Measurements from ENCODE around the gene TNS1. TPM values are rescaled to one million over a fixed set of nuclear protein-coding genes. Genes with fewer than 3 reads are reported as not detected.
"Not testable (repeated sequence)": the region's sequence is repeated elsewhere in the genome, so short reads cannot be mapped to it uniquely, and the experiment has no call there.

The TNS1 gene
- total RNA-seq: 0.10 and 0.13 TPM in 2 replicates

DNA sequence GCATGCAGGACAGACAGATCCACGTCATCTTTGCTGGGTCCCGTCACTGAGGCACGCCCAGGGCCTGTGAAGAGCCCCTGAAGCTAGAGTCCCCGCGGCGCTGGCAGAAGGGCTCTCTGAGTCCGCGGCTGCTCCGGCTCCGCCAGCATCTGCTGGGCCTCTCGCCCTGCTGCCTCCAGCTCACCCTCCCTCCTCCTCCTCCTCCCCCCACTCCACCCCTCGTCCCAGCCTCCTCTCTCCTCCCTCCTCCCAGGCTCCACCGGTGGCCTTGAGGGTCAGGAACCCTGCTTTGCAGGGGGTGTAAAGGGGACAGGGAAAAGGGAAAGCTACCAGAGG is at the start of gene TNS1:
Gene TNS1 (minus strand): TSS at position 151 of the 336 bp plus-strand sequence. CDS start 123 bp downstream, at position 28.
- Mint-ChIP-seq H3K36me3 (ENCODE audit: low read depth) (no peaks in the 10 kb centered on the region), H3K9me3 (no peaks in the 10 kb centered on the region), H3K27ac (no peak within 1 kb of the TSS), H3K4me1 (no peaks in the 10 kb centered on the region), H3K4me3 (no peak within 1 kb of the TSS), H3K27me3 (peaks cover 14% of the 10 kb centered on the region)
- intact Hi-C loops (cut with micrococcal nuclease): no loop called here
- TF ChIP-seq CTCF (IDR thresholded peaks at IDR 0.05): no peak
- DNase-seq: no peak
- CTCF ChIA-PET: no interaction called here
- no peak for ATAC-seq (ENCODE audit: low read depth)
- POLR2A ChIA-PET: no interaction called here

- Mint-ChIP-seq H3K27ac (no peak overlapping the region), H3K4me1 (peaks cover 4% of the 10 kb centered on the region), H3K9me3 (peaks cover 7% of the 10 kb centered on the region), H3K27me3 (peaks cover 12% of the 10 kb centered on the region), H3K36me3 (ENCODE audit: low read depth) (no peaks in the 10 kb centered on the region), H3K4me3 (no peak overlapping the region)
- ATAC-seq (ENCODE audit: low read depth): no peak
- CTCF ChIA-PET: no interaction called here
- POLR2A ChIA-PET: no interaction called here
- intact Hi-C loops (cut with micrococcal nuclease): no loop called here
- no peak for DNase-seq
- TF ChIP-seq CTCF (IDR thresholded peaks at IDR 0.05): no peak
Measured at GRCh38 chr2:218051903-218052302, 49.1 kb upstream of the TNS1 start.

DNA sequence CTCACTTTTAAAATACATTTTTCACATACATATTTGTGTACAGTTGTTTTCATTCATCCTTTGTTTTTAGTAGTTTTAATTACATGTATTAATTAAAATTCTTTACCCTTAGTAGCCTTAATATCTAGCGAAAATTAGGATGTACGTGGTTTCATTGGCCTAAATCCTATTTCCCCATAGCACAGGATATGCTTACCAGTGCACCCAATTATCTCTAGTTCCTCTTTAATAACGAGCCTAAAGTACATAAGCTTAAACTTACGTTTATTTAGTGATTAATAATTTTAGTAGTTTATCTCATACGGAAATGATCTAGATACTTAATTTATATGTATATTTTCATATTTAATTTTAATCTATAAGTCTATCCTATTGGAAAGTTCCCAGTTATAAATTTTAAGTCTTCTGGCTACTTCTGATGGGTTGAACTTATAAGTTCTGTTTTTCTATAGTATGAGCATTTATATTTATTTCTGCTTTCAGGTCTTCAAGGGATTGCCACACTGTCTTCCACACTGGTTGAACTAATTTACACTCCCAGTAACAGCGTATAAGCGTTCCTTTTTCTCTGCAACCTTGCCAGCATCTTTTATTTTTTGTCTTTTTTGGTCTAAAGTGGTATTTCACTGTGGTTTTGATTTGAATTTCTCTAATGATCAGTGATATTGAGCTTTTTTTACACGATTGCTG is 44.9 kb upstream of the TNS1 start:
- Mint-ChIP-seq H3K36me3 (ENCODE audit: low read depth) (no peaks in the 10 kb centered on the region), H3K4me1 (peaks cover 7% of the 10 kb centered on the region), H3K27me3 (peaks cover 2% of the 10 kb centered on the region), H3K9me3 (peaks cover 14% of the 10 kb centered on the region), H3K4me3 (no peak overlapping the region), H3K27ac (no peak overlapping the region)
- no peak for TF ChIP-seq CTCF (IDR thresholded peaks at IDR 0.05)
- intact Hi-C loops (cut with micrococcal nuclease): no loop called here
- ATAC-seq (ENCODE audit: low read depth) (no peak), DNase-seq (no peak)
- POLR2A ChIA-PET: interaction anchor here (0.6 kb wide), 1 partner anchor 43 kb away, joined by 3 read pairs; no protein-coding TSS in a partner anchor
- CTCF ChIA-PET: no interaction called here

GRCh38 chr2:218046238-218046637 is 43.4 kb upstream of the TNS1 start:
- Mint-ChIP-seq H3K4me3 (no peak overlapping the region), H3K27ac (no peak overlapping the region), H3K4me1 (peaks cover 7% of the 10 kb centered on the region), H3K27me3 (peaks cover 3% of the 10 kb centered on the region), H3K9me3 (peaks cover 14% of the 10 kb centered on the region), H3K36me3 (ENCODE audit: low read depth) (no peaks in the 10 kb centered on the region)
- TF ChIP-seq CTCF (IDR thresholded peaks at IDR 0.05): no peak
- intact Hi-C loops (cut with micrococcal nuclease): no loop called here
- CTCF ChIA-PET: no interaction called here
- ATAC-seq (ENCODE audit: low read depth) (peak; percentile 34), DNase-seq (no peak)
- POLR2A ChIA-PET: interaction anchor here (0.7 kb wide), 1 partner anchor 86 kb away, joined by 4 read pairs; no protein-coding TSS in a partner anchor

DNA sequence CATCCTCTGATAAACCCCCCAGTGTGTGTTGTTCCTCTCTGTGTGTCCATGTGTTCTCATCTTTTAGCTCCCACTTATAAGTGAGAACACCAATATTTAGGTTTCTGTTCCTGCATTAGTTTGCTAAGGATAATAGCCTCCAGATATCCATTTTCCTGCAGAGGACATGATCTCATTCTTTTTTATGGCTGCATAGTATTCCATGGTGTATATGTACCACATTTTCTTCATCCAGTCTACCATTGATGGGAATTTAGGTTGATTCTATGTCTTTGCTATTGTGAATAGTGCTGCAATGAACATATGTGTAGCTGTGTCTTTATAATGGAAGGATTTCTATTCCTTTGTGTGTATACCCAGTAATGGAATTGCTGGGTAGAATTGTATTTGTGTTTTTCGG is 41.8 kb upstream of the TNS1 start:
- H3K27me3 Mint-ChIP-seq; CTCF ChIA-PET; ATAC-seq (ENCODE audit: low read depth); H3K9me3 Mint-ChIP-seq; H3K36me3 Mint-ChIP-seq (ENCODE audit: low read depth); H3K4me3 Mint-ChIP-seq; DNase-seq; H3K4me1 Mint-ChIP-seq; intact Hi-C loops (cut with micrococcal nuclease); H3K27ac Mint-ChIP-seq; POLR2A ChIA-PET: not testable (repeated sequence)

- peaks cover 15% of the 10 kb centered on the region for H3K27me3 Mint-ChIP-seq
- no peak for ATAC-seq (ENCODE audit: low read depth)
- intact Hi-C loops (cut with micrococcal nuclease): no loop called here
- H3K4me1 Mint-ChIP-seq: peaks cover 7% of the 10 kb centered on the region
- no peak for DNase-seq
- peaks cover 8% of the 10 kb centered on the region for H3K9me3 Mint-ChIP-seq
- H3K4me3 Mint-ChIP-seq: no peak overlapping the region
- H3K27ac Mint-ChIP-seq: no peak overlapping the region
- TF ChIP-seq CTCF (IDR thresholded peaks at IDR 0.05): no peak
- ChIA-PET CTCF (interaction anchor here (2.8 kb wide), 1 partner anchor 258 kb away, joined by 10 read pairs; no protein-coding TSS in a partner anchor), POLR2A (no interaction called here)
- no peaks in the 10 kb centered on the region for H3K36me3 Mint-ChIP-seq (ENCODE audit: low read depth)
Measured at GRCh38 chr2:218043701-218044109, 40.9 kb upstream of the TNS1 start.

All from activated B cell treated with CpG ODN at 0.5 μM for 24 hours (primary cell).